Epithelial cell of esophagus (primary cell): Measurements from ENCODE around the gene ALAS1.

ENCODE experiments used
- DNase-seq: peaks from one replicate; pipeline ENCODE4 v3.0.0; 2010; ENCODE audit warnings: low read depth
- H3K4me3 ChIP-seq: 2 replicates; pipeline ENCODE4 v1.5.1; 2011; ENCODE audit warnings: mild to moderate bottlenecking, low read length, control low read depth
- TF ChIP-seq, protein P1 (sequence below): IDR thresholded peaks from 2 replicates; pipeline ENCODE4 v1.5.1; 2011; ENCODE audit warnings: low read depth, mild to moderate bottlenecking, low read length, control low read depth, inconsistent platforms; ENCODE audit not compliant: insufficient read depth; ENCODE audit errors: missing control alignments

Gene ALAS1

DNA sequence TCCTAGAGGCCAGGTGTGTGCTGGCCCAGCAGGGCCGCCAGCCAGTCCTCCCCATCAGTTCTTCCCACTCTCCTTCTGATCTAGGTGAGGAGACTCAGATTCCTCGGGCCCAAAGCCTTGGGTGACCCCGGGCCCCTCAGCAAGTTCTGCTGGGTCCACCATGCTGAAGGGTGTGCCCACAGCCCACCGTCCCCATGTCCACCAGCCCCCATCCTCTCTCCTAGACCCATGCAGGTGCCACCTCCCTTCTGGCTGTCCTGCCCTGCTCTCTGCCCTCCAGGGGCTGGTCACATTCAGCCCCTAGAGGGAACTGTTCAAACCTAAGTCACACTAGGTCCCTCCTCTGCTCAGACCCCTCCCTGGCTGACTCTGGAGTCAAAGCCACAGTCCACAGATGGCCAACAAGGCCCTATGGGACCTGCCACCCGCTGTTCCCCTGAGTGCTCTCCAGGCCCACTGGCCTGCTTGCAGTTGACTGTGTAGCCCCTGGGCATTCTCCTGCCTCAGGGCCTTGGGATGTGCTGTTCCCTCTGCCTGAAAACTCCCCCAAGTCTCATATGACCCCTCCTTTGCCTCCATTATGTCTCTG, 28.4 kb downstream of the ALAS1 start:
- H3K4me3 ChIP-seq: no peak overlapping the region
- no peak for DNase-seq
- TF ChIP-seq, protein P1, sequence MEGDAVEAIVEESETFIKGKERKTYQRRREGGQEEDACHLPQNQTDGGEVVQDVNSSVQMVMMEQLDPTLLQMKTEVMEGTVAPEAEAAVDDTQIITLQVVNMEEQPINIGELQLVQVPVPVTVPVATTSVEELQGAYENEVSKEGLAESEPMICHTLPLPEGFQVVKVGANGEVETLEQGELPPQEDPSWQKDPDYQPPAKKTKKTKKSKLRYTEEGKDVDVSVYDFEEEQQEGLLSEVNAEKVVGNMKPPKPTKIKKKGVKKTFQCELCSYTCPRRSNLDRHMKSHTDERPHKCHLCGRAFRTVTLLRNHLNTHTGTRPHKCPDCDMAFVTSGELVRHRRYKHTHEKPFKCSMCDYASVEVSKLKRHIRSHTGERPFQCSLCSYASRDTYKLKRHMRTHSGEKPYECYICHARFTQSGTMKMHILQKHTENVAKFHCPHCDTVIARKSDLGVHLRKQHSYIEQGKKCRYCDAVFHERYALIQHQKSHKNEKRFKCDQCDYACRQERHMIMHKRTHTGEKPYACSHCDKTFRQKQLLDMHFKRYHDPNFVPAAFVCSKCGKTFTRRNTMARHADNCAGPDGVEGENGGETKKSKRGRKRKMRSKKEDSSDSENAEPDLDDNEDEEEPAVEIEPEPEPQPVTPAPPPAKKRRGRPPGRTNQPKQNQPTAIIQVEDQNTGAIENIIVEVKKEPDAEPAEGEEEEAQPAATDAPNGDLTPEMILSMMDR: no peak

DNA sequence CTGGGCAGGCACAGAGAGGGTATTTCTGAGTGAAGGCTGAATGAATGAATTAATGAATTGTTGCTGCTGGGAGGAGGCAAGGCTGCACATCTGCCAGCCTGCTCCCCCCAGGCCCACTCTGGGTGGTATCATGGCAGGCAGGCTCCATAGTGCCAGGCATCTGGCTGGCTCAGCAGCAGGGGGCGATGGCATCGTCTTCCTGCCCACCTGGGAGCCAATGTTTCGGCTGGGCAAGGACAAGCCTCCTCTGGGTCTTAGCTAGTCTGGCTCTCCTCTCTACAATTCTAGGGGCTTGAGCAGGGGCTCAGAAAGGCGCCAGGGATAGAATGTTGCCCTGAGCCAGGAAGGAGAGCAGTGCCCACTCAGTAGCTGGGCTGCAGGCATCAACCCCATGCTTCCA, 29.2 kb downstream of the ALAS1 start:
- TF ChIP-seq, protein P1: no peak
- no peak for DNase-seq
- no peak overlapping the region for H3K4me3 ChIP-seq

DNA sequence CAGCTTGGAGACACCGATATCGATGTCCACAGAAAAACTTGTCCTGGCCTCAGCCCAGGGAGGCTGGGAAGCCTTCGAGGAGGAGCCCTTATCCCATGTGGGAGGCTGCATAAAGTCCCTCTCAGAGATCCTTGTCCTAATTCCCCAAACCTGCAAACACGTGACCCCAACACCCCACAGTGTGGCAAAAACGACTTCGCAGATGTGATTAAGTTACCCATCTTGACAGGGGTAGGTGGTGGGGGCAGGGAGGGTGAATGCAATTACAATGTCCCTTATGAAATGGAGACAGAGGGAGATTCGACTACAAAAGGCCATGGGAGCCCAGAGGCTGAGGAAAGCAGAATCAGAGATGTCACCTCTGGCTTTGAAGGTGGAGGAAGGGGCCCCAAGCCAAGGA, 29.8 kb downstream of the ALAS1 start:
- DNase-seq: no peak
- H3K4me3 ChIP-seq: no peak overlapping the region
- TF ChIP-seq, protein P1: no peak

DNA sequence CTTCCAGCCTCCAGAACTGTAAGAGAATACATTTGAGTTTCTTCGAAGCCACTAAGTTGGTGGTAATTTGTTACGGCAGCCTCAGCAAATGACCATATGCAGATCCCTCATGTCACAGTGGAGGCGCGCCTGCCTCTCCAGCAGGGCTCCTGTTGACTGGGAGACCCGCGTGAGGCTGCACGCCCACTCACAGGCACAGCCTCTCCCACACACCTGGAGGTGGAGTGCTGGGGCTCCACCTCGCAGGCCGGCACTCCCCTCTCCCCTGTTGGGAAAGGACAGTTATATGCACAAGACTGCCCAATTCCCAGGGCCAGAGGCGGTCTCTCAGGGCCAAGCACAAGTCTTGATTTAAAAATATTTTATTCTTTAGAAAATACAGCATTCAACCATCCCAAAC, 30.3 kb downstream of the ALAS1 start:
- DNase-seq: no peak
- no peak overlapping the region for H3K4me3 ChIP-seq
- TF ChIP-seq, protein P1: no peak

DNA sequence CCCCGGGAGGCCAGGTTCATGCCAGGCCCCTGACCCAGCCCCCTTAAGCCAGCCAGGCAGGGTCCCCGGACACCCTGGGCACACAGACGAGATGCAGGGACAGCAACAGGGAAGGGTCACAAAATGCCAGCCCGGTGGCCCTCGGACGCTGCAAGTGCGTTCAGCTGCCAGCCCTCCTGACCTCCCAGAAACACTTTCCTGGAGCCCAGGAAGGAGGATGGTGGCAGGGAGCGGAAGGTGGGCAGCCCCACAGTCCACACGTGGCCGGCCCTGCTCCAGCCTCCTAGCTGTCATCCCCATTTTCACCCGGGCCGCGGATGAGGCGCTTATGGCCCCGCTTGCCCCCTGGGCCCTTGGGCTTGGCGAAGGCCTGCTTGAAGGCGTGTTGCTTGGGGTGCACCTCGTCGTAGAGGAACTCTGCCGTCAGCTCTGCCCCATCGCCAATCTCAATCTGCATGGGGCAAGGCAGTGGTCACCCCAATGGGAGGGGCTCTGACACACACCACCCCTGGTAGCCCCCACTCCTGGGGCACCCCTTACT, 30.9 kb downstream of the ALAS1 start:
- H3K4me3 ChIP-seq: no peak overlapping the region
- TF ChIP-seq, protein P1: no peak
- no peak for DNase-seq

DNA sequence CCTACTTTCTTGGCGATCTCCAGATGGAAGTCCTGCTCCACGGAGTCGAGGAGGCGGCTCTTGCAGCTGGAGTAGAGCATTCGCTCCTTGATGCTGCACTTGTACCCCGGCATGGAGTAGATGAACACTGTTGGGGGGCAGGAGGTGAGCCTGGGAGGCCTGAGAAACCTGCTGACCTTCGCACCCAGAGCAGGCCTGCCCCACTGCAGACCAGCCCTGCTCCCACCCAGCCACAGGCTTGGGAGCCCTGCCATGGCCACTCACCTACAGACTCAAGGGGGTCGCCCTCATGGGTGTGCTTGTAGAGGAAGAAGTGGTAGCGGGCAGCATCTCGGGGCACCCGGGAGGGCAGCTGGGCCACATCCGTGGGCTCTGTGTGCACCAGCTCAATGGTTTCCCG, 31.7 kb downstream of the ALAS1 start:
- TF ChIP-seq, protein P1: no peak
- no peak for DNase-seq
- H3K4me3 ChIP-seq: no peak overlapping the region

DNA sequence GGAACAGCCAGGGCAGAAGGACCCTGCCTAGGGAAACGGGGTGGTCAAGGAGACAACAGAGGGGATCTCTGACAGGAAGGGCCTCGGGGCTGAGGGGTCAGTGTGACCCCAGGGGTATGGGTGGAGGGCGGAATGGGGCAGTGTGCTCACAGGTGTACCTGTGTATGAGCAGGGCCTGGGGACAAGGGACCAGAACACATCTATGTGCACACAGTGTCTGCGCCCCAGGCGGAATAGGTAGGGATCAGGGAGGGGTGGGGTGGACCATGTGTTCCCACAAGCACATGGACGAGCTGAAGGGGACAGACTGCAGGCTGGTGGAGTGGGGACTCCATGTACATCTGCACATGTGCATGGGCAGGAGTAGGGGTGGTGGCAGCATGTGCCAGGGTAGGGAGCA, 32.5 kb downstream of the ALAS1 start:
- no peak for DNase-seq
- TF ChIP-seq, protein P1: no peak
- no peak overlapping the region for H3K4me3 ChIP-seq
